Chondrocyte (in vitro differentiated cells): ENCODE measurements around the gene CCDC112. TPM values are rescaled to one million over a fixed set of nuclear protein-coding genes. Genes with fewer than 3 reads are reported as not detected.
"Not testable (repeated sequence)": the region's sequence is repeated elsewhere in the genome, so short reads cannot be mapped to it uniquely, and the experiment has no call there.

ENCODE experiments used
- DNase-seq: peaks from one replicate; pipeline ENCODE4 v3.0.0; 2021; ENCODE audit warnings: mixed read lengths, low spot score
- H3K27ac Mint-ChIP-seq: one replicate; pipeline ENCODE4 v1.8.0; 2021; ENCODE audit warnings: mild to moderate bottlenecking, moderate library complexity, mixed read lengths; ENCODE audit not compliant: unreplicated experiment
- H3K27me3 Mint-ChIP-seq: 2 replicates; pipeline ENCODE4 v1.8.0; 2021; ENCODE audit warnings: low read depth, mixed read lengths
- H3K36me3 Mint-ChIP-seq: 2 replicates; pipeline ENCODE4 v1.8.0; 2021; ENCODE audit warnings: low read depth, mixed read lengths
- H3K4me1 Mint-ChIP-seq: 2 replicates; pipeline ENCODE4 v1.8.0; 2021; ENCODE audit warnings: low read depth, mild to moderate bottlenecking, mixed read lengths
- H3K4me3 Mint-ChIP-seq: one replicate; pipeline ENCODE4 v1.8.0; 2021; ENCODE audit warnings: mild to moderate bottlenecking, moderate library complexity, mixed read lengths; ENCODE audit not compliant: unreplicated experiment
- H3K9me3 Mint-ChIP-seq: 2 replicates; pipeline ENCODE4 v1.8.0; 2021; ENCODE audit warnings: low read depth, mixed read lengths
- total RNA-seq: library from RNA; stranded (reverse); gene quantifications from 3 replicates; pipeline ENCODE4 v1.2.1, GENCODE V29; 2021
- TF ChIP-seq, protein P1 (sequence below): fragments of 200-600 bp; sonication (generic); IDR thresholded peaks from 2 replicates; pipeline ENCODE4 v1.5.0; 2021; ENCODE audit warnings: antibody characterized with exemption, mild to moderate bottlenecking, moderate library complexity

Gene CCDC112
- total RNA-seq, 1 donor from 2014 or later, result 9.2 TPM

DNA sequence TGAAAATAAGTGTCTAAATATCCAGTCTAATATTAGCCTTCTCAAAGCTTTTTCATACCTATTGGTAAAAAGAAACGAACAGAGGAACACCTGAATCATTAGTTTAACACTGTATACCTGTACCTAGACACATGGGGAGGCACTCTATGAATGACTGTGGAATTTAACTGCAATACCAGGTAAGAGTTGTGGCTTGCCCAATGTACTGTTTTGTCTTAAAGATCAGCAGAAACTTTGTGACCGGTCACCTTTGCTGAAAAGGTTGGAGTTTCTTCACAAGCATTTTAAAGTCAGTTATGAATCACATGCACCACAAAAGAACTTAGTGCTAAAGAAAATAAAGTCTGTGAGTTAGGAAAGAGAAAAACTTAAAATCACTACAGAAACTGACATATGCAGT is 36.2 kb downstream of the CCDC112 start:
- no peaks in the 10 kb centered on the region for H3K27me3 Mint-ChIP-seq
- TF ChIP-seq, protein P1, sequence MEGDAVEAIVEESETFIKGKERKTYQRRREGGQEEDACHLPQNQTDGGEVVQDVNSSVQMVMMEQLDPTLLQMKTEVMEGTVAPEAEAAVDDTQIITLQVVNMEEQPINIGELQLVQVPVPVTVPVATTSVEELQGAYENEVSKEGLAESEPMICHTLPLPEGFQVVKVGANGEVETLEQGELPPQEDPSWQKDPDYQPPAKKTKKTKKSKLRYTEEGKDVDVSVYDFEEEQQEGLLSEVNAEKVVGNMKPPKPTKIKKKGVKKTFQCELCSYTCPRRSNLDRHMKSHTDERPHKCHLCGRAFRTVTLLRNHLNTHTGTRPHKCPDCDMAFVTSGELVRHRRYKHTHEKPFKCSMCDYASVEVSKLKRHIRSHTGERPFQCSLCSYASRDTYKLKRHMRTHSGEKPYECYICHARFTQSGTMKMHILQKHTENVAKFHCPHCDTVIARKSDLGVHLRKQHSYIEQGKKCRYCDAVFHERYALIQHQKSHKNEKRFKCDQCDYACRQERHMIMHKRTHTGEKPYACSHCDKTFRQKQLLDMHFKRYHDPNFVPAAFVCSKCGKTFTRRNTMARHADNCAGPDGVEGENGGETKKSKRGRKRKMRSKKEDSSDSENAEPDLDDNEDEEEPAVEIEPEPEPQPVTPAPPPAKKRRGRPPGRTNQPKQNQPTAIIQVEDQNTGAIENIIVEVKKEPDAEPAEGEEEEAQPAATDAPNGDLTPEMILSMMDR, result no peak
- no peak overlapping the region for H3K27ac Mint-ChIP-seq
- H3K9me3 Mint-ChIP-seq, result no peaks in the 10 kb centered on the region
- peaks cover 58% of the 10 kb centered on the region for H3K4me1 Mint-ChIP-seq
- no peaks in the 10 kb centered on the region for H3K36me3 Mint-ChIP-seq
- no peak for DNase-seq
- no peak overlapping the region for H3K4me3 Mint-ChIP-seq

DNA sequence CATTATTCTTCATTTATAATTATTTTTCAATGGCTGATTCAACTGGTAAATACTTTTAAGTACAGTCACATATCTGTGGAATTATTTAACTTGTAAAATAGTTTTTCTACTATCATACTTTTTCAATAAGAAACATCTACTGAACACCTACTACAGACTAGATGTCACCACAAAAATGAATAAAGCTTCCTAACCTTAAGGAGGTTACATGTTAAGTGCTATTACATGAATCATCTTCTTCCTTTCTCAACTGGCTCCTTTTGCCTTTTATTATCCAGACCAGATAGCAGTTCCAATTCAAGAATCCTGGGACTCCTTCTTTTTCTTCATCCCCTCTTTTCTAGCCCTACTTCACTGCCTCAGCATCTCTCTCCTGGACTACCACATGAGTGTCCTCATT is 38.5 kb downstream of the CCDC112 start:
- H3K27ac Mint-ChIP-seq, result no peak overlapping the region
- no peak overlapping the region for H3K4me3 Mint-ChIP-seq
- H3K4me1 Mint-ChIP-seq, result peaks cover 54% of the 10 kb centered on the region
- no peaks in the 10 kb centered on the region for H3K27me3 Mint-ChIP-seq
- DNase-seq, result no peak
- no peaks in the 10 kb centered on the region for H3K9me3 Mint-ChIP-seq
- TF ChIP-seq, protein P1, result no peak
- no peaks in the 10 kb centered on the region for H3K36me3 Mint-ChIP-seq

DNA sequence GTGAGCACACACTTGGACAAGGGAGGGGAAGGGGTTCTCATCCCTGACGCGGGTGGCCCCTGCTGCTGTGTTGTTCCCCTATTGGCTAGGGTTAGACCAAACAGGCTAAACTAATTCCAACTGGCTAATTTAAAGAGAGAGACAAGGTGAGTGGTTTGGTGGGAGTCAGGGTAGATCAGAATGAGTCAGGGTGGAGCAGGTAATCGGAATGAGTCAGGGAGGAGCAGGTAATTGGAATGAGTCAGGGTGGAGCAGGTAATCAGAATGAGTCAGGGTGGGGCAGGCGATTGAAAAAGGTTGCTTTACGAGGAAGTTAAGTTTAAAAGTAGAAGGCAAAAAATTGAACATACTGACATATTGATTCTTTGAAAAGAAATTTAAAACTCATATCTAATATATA is 47.1 kb downstream of the CCDC112 start:
- not testable (repeated sequence) for H3K9me3 Mint-ChIP-seq, H3K4me1 Mint-ChIP-seq, H3K36me3 Mint-ChIP-seq, H3K4me3 Mint-ChIP-seq, DNase-seq, H3K27me3 Mint-ChIP-seq, H3K27ac Mint-ChIP-seq

DNA sequence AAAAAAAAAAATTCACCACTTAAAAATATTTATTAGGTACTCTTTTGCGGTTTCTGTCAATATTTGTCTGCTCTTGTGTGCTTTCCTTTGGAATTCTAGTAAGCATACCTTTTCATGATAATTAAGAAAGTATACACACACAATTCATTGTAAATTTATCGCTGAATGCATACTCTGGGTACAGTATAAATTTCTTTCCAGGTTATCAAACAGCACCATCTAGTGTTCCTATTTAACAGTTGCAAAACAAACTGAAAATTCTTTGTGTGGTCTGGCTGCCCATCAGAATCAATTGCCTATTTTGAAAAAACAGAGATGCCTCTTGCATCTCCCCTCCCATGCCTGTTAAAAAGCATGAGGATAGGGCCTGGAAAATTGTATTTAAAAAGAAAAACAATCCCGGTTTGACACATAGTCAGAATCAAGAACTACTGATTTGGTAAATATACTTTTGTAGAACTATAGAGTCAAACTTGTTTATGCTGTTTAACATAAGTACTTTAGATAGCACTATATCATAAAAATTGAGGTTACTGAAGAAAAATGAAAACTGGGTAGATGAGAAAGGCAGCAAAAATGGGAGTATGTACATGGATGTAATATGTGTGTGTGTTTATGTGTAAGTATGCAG is 50.0 kb downstream of the CCDC112 start:
- TF ChIP-seq, protein P1, result peak; percentile 93
- no peaks in the 10 kb centered on the region for H3K9me3 Mint-ChIP-seq
- DNase-seq, result no peak
- peaks cover 15% of the 10 kb centered on the region for H3K4me1 Mint-ChIP-seq
- H3K4me3 Mint-ChIP-seq, result no peak overlapping the region
- H3K27ac Mint-ChIP-seq, result no peak overlapping the region
- no peaks in the 10 kb centered on the region for H3K27me3 Mint-ChIP-seq
- no peaks in the 10 kb centered on the region for H3K36me3 Mint-ChIP-seq

DNA sequence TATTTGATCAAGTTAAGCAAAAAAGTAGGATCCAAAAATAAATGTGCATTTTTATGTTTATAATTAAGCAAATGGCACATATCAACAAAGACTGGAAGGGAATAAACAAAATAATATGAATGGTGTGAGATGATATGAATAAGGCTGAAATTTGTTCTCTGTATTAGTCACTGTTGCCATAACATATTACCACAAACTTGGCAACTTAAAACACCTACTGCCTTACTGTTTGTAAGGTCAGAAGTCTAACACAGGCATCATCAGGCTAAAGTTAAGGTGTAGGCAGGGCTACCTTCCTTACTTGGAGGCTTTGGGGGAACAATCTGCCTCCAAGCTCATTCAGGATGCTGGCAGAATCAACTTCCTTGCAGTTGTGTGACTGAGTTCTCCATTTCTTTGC is 53.0 kb downstream of the CCDC112 start:
- Mint-ChIP-seq H3K27ac (peak overlapping the region; percentile 9), H3K9me3 (no peaks in the 10 kb centered on the region), H3K4me3 (no peak overlapping the region), H3K4me1 (peaks cover 15% of the 10 kb centered on the region), H3K27me3 (no peaks in the 10 kb centered on the region), H3K36me3 (peaks cover 8% of the 10 kb centered on the region)
- no peak for DNase-seq
- TF ChIP-seq, protein P1, result no peak

DNA sequence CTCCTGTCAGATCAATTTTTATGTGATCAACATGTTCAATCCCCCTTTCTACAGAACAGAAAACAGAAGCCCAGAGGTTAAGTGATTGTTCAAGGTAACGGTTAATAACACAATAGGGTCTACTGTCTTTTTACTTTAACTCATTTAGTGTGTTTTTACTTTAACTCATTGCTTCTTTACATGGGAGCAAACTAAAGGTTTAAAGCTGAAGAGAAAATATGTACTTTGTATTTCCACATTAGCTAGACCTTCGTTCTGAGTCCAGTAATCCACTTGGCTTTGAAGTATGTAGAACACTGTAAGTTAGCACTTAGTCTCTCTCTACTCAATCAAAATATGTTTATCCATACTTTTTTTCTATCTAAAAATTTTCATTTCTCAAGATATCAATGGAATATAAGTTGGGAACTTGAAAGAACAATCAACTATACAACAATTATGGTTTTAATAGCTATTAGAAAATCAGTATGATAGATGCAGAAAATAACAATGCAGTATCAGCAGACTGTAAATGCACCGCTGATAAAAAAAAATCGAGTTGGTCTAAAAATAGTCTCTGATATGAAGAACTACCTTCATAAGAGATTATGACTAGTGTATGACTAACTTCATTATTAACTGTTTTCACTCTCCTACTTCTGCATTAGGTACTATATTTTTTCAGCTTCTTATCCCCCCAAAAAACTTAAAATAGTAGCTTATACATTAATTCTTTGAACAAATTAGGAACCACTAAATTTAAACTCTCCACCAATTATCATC is 54.4 kb downstream of the CCDC112 start:
- Mint-ChIP-seq H3K27ac (peak overlapping the region; percentile 13), H3K27me3 (no peaks in the 10 kb centered on the region), H3K36me3 (peaks cover 11% of the 10 kb centered on the region), H3K9me3 (no peaks in the 10 kb centered on the region), H3K4me3 (no peak overlapping the region), H3K4me1 (peaks cover 15% of the 10 kb centered on the region)
- TF ChIP-seq, protein P1, result no peak
- no peak for DNase-seq
